Upper lobe of right lung (tissue), 1 donor: ENCODE data around the gene LRRC38. TPM values are rescaled to one million over a fixed set of nuclear protein-coding genes. Genes with fewer than 3 reads are reported as not detected.
"Not testable (repeated sequence)": the region's sequence is repeated elsewhere in the genome, so short reads cannot be mapped to it uniquely, and the experiment has no call there.

ENCODE experiments used
- ATAC-seq: fragments of 200-7000 bp; cut with Tn5 transposase; one replicate; pipeline ENCODE4 v1.9.1; 2020; ENCODE audit warnings: mild to moderate bottlenecking, moderate library complexity
- DNase-seq: peaks from one replicate; pipeline ENCODE4 v3.0.0-alpha.2; 2020
- H3K27ac ChIP-seq: fragments of 200-600 bp; one replicate; pipeline ENCODE4 v1.8.0; 2022
- H3K27me3 ChIP-seq: fragments of 200-600 bp; one replicate; pipeline ENCODE4 v1.8.0; 2022; ENCODE audit warnings: mild to moderate bottlenecking
- H3K36me3 ChIP-seq: fragments of 200-600 bp; one replicate; pipeline ENCODE4 v1.8.0; 2022
- H3K4me1 ChIP-seq: fragments of 200-600 bp; one replicate; pipeline ENCODE4 v1.8.0; 2022
- H3K4me3 ChIP-seq: fragments of 200-600 bp; one replicate; pipeline ENCODE4 v1.8.0; 2022; ENCODE audit warnings: mild to moderate bottlenecking
- H3K9me3 ChIP-seq: fragments of 200-600 bp; one replicate; pipeline ENCODE4 v1.8.0; 2022
- CTCF ChIP-seq: fragments of 200-600 bp; IDR thresholded peaks from one replicate; pipeline ENCODE4 v1.8.0; 2022; ENCODE audit warnings: antibody characterized with exemption
- intact Hi-C: fragments of 100-400 bp; cut with DNase I; formaldehyde crosslinking; loops from one replicate; pipeline ENCODE4 v1.11.0; 2022
- total RNA-seq: library from RNA; stranded (reverse); fragmentation: NEBNext Ultra II Directional; extraction: Animal tissue kit (Norgen Biotek cat#: 25700); gene quantifications from one replicate; pipeline ENCODE4 v1.2.1, GENCODE V29; 2021
- donor health status: DM: no; HTN: yes; CAD: no; lungs with severe emphysema.

LRRC38 gene
- total RNA-seq, 1 donor from 2014 or later: 0.17 TPM

- Histone ChIP-seq H3K9me3 (no peaks in the 10 kb centered on the region), H3K36me3 (no peaks in the 10 kb centered on the region), H3K4me1 (no peaks in the 10 kb centered on the region), H3K4me3 (no peak overlapping the region), H3K27ac (no peak overlapping the region), H3K27me3 (no peaks in the 10 kb centered on the region)
- no peak for ATAC-seq
- TF ChIP-seq CTCF: no peak
- no peak for DNase-seq
- intact Hi-C loops: no loop called here
Measured at GRCh38 chr1:13435458-13435857, 78.3 kb downstream of the LRRC38 start.

GRCh38 chr1:13433694-13434358 is 80.0 kb downstream of the LRRC38 start:
- H3K27ac ChIP-seq, H3K4me3 ChIP-seq, H3K27me3 ChIP-seq, DNase-seq, H3K9me3 ChIP-seq, H3K4me1 ChIP-seq, H3K36me3 ChIP-seq, ATAC-seq, intact Hi-C loops: not testable (repeated sequence)

GRCh38 chr1:13432251-13432650 is 81.6 kb downstream of the LRRC38 start:
- no peak overlapping the region for H3K4me3 ChIP-seq
- H3K9me3 ChIP-seq: no peaks in the 10 kb centered on the region
- H3K27ac ChIP-seq: no peak overlapping the region
- intact Hi-C loops: no loop called here
- H3K36me3 ChIP-seq: no peaks in the 10 kb centered on the region
- no peak for TF ChIP-seq CTCF
- DNase-seq (no peak), ATAC-seq (no peak)
- no peaks in the 10 kb centered on the region for H3K27me3 ChIP-seq
- H3K4me1 ChIP-seq: no peaks in the 10 kb centered on the region

GRCh38 chr1:13430495-13430894 is 83.3 kb downstream of the LRRC38 start:
- Histone ChIP-seq H3K27me3 (no peaks in the 10 kb centered on the region), H3K4me1 (no peaks in the 10 kb centered on the region), H3K9me3 (no peaks in the 10 kb centered on the region), H3K27ac (no peak overlapping the region), H3K36me3 (no peaks in the 10 kb centered on the region), H3K4me3 (no peak overlapping the region)
- no peak for TF ChIP-seq CTCF
- no peak for DNase-seq
- intact Hi-C loops: no loop called here
- no peak for ATAC-seq

Other genes with a start within 250 kb of the LRRC38 start
- gene PRAMEF8, start 228.9 kb downstream of the LRRC38 start, total RNA-seq: not detected
- not detected for gene PRAMEF33, start 210.5 kb downstream of the LRRC38 start, total RNA-seq
- not detected for gene PRAMEF15, start 198.4 kb downstream of the LRRC38 start, total RNA-seq
- gene PRAMEF14, start 166.9 kb downstream of the LRRC38 start, total RNA-seq: not detected
- not detected for gene PRAMEF19, start 142.1 kb downstream of the LRRC38 start, total RNA-seq
- gene PRAMEF17, start 124.4 kb downstream of the LRRC38 start, total RNA-seq: not detected
- not detected for gene PRAMEF20, start 103.6 kb downstream of the LRRC38 start, total RNA-seq
- 47.0 TPM for gene PDPN, start 69.8 kb upstream of the LRRC38 start, total RNA-seq
- 46.7 TPM for gene PRDM2, start 186.2 kb upstream of the LRRC38 start, total RNA-seq